ENCODE results near the gene NT5C1A. TPM values are rescaled to one million over a fixed set of nuclear protein-coding genes. Genes with fewer than 3 reads are reported as not detected.

The NT5C1A gene
- total and polyA plus RNA-seq, 2 experiments from 2014 or later, result 1.0 to 5.1 TPM

GRCh38 chr1:39691383-39692151 is 19.7 kb upstream of the NT5C1A start, which contains the start of gene HPCAL4:
Gene HPCAL4 (minus strand): TSS chr1:39691433. CDS start chr1:39684603, 6,830 bp downstream.
- H3K36me3 ChIP-seq (replicated peaks; ENCODE audit: insufficient read depth, low read depth), result no peaks in the 10 kb centered on the region
- H3K79me2 ChIP-seq, result no peaks in the 10 kb centered on the region
- no peak within 1 kb of the TSS for H3K27ac ChIP-seq
- H2AFZ ChIP-seq, result peak within 1 kb of the TSS; percentile 52
- H3K4me1 ChIP-seq (ENCODE audit: insufficient read depth), result peaks cover 13% of the 10 kb centered on the region
- H3K4me3 ChIP-seq, result peak within 1 kb of the TSS; percentile 9
- peak within 1 kb of the TSS; percentile 94 for H3K4me2 ChIP-seq
- H3K9me3 ChIP-seq (ENCODE audit: low read depth), result no peaks in the 10 kb centered on the region
- DNase-seq (ENCODE audit: low spot score), result peak; percentile 94
- WGBS (ENCODE audit: low lambda C conversion rate, missing lambda C conversion rate), result 2% methylated on average over 30 of the region's 47 CpGs
- H4K20me1 ChIP-seq (ENCODE audit: insufficient read depth, poor library complexity, severe bottlenecking), result no peaks in the 10 kb centered on the region
- no peaks in the 10 kb centered on the region for H3K9me2 ChIP-seq (replicated peaks; ENCODE audit: insufficient read depth)
- H3K27me3 ChIP-seq, result peaks cover 79% of the 10 kb centered on the region
- no peak for TF ChIP-seq EZH2phosphoT487 (IDR thresholded peaks at IDR 0.05; ENCODE audit: low read depth, severe bottlenecking, unreplicated experiment)

DNA sequence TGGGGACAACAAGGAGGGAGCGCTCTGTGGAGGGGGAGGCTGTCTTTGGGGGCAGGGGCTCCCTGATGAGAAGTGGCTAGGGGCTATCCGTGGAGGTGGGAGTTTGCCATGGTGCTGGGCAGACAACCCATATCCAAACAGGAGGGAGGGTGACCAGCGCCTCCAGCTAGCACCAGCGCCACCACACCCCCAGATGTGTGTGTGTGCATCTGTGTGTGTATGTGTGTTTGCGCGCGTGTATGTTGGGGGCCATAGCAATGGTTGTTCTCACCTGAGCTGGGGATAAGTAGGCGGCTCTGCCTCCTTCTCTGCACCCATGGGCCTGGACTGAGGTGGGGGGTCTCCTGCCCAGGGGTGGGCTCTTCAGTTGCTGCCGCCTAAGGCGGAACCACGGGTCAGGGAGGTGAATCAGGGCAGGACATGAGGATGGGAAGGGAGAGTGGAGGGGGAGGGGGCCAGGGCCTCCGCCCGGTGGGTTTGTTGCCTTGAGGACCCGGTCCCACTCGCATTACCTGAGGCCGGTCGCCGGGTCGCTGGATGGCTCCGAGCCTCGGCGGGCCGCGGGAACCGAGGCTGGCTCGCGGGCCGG is 19.0 kb upstream of the NT5C1A start:
- 16% methylated on average over 26 of the region's 28 CpGs for WGBS (ENCODE audit: low lambda C conversion rate, missing lambda C conversion rate)
- peaks cover 83% of the 10 kb centered on the region for H3K27me3 ChIP-seq
- no peaks in the 10 kb centered on the region for H3K9me2 ChIP-seq (replicated peaks; ENCODE audit: insufficient read depth)

DNA sequence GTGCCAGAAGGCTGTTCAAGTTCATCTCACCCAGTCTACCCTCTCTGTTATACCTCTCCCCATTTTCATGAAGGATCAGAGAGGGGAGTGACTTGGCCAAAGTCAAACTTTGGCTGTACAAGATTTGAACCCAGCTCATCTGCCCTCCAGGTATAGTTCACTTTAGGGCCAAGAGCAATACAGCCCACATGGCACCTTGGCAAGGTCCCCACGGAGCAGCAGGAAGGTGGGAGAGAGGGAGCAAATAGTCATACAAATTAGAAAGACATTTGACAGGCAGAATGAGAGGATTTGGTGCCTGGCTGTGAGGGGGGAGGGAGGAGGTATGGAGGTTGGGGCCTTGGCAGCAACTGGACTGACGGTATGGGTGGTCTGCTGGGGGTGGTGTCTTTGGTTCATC is 18.3 kb upstream of the NT5C1A start:
- Histone ChIP-seq H2AFZ (no peak overlapping the region), H3K9me3 (ENCODE audit: low read depth) (no peaks in the 10 kb centered on the region), H3K4me3 (no peak overlapping the region), H3K4me1 (ENCODE audit: insufficient read depth) (peaks cover 13% of the 10 kb centered on the region), H3K4me2 (no peak overlapping the region), H3K27me3 (peaks cover 80% of the 10 kb centered on the region), H3K79me2 (no peaks in the 10 kb centered on the region), H3K9me2 (replicated peaks; ENCODE audit: insufficient read depth) (no peaks in the 10 kb centered on the region), H4K20me1 (ENCODE audit: insufficient read depth, poor library complexity, severe bottlenecking) (no peaks in the 10 kb centered on the region), H3K36me3 (replicated peaks; ENCODE audit: insufficient read depth, low read depth) (no peaks in the 10 kb centered on the region), H3K27ac (no peak overlapping the region)
- no peak for TF ChIP-seq EZH2phosphoT487 (IDR thresholded peaks at IDR 0.05; ENCODE audit: low read depth, severe bottlenecking, unreplicated experiment)
- no peak for TF ChIP-seq EZH2 (IDR thresholded peaks at IDR 0.05; ENCODE audit: borderline replicate concordance)
- TF ChIP-seq, protein P1, sequence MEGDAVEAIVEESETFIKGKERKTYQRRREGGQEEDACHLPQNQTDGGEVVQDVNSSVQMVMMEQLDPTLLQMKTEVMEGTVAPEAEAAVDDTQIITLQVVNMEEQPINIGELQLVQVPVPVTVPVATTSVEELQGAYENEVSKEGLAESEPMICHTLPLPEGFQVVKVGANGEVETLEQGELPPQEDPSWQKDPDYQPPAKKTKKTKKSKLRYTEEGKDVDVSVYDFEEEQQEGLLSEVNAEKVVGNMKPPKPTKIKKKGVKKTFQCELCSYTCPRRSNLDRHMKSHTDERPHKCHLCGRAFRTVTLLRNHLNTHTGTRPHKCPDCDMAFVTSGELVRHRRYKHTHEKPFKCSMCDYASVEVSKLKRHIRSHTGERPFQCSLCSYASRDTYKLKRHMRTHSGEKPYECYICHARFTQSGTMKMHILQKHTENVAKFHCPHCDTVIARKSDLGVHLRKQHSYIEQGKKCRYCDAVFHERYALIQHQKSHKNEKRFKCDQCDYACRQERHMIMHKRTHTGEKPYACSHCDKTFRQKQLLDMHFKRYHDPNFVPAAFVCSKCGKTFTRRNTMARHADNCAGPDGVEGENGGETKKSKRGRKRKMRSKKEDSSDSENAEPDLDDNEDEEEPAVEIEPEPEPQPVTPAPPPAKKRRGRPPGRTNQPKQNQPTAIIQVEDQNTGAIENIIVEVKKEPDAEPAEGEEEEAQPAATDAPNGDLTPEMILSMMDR (IDR thresholded peaks at IDR 0.05; ENCODE audit: poor library complexity), result no peak
- no peak for DNase-seq (ENCODE audit: low spot score)
- 42% methylated on average over 2 of the region's 2 CpGs for WGBS (ENCODE audit: low lambda C conversion rate, missing lambda C conversion rate)

More for the DNA sequence above, 19.0 kb upstream of the NT5C1A start:
- H3K79me2 ChIP-seq, result no peaks in the 10 kb centered on the region
- H3K4me3 ChIP-seq, result no peak overlapping the region
- peak overlapping the region; percentile 94 for H3K4me2 ChIP-seq
- H3K27ac ChIP-seq, result no peak overlapping the region
- H3K4me1 ChIP-seq (ENCODE audit: insufficient read depth), result peaks cover 13% of the 10 kb centered on the region
- TF ChIP-seq, protein P1 (IDR thresholded peaks at IDR 0.05; ENCODE audit: poor library complexity), result no peak
- TF ChIP-seq EZH2 (IDR thresholded peaks at IDR 0.05; ENCODE audit: borderline replicate concordance), result no peak
- TF ChIP-seq EZH2phosphoT487 (IDR thresholded peaks at IDR 0.05; ENCODE audit: low read depth, severe bottlenecking, unreplicated experiment), result no peak
- no peak for DNase-seq (ENCODE audit: low spot score)
- H2AFZ ChIP-seq, result no peak overlapping the region
- H3K36me3 ChIP-seq (replicated peaks; ENCODE audit: insufficient read depth, low read depth), result no peaks in the 10 kb centered on the region
- H3K9me3 ChIP-seq (ENCODE audit: low read depth), result no peaks in the 10 kb centered on the region
- H4K20me1 ChIP-seq (ENCODE audit: insufficient read depth, poor library complexity, severe bottlenecking), result no peaks in the 10 kb centered on the region

DNA sequence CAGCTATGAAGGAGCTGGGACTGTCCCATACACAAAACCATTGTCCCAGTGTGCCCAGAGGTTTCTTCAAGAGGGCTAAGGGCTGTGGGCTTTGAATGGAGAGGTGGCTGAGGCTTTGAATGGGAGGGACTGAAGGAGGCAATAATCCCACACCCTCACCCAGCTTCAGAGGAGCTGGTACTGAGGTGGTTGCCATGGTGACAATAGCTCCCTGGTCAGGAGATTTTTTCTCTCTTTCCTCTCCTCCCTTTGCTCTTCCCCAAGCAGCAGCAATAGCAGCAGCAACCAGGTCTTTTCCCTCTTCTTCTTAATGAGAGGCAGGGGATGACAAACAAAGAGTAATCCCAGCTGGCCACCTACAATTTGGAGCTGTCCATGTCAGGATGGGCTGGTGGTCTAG is 17.7 kb upstream of the NT5C1A start:
- no peak overlapping the region for H3K4me2 ChIP-seq
- TF ChIP-seq, protein P1 (IDR thresholded peaks at IDR 0.05; ENCODE audit: poor library complexity), result no peak
- TF ChIP-seq EZH2 (IDR thresholded peaks at IDR 0.05; ENCODE audit: borderline replicate concordance) (no peak), EZH2phosphoT487 (IDR thresholded peaks at IDR 0.05; ENCODE audit: low read depth, severe bottlenecking, unreplicated experiment) (no peak)
- H3K27me3 ChIP-seq, result peaks cover 80% of the 10 kb centered on the region
- H3K9me3 ChIP-seq (ENCODE audit: low read depth), result no peaks in the 10 kb centered on the region
- no peaks in the 10 kb centered on the region for H4K20me1 ChIP-seq (ENCODE audit: insufficient read depth, poor library complexity, severe bottlenecking)
- H3K9me2 ChIP-seq (replicated peaks; ENCODE audit: insufficient read depth), result no peaks in the 10 kb centered on the region
- peaks cover 13% of the 10 kb centered on the region for H3K4me1 ChIP-seq (ENCODE audit: insufficient read depth)
- H3K79me2 ChIP-seq, result no peaks in the 10 kb centered on the region
- H3K27ac ChIP-seq, result no peak overlapping the region
- no peak for DNase-seq (ENCODE audit: low spot score)
- no peaks in the 10 kb centered on the region for H3K36me3 ChIP-seq (replicated peaks; ENCODE audit: insufficient read depth, low read depth)
- H2AFZ ChIP-seq, result no peak overlapping the region
- no peak overlapping the region for H3K4me3 ChIP-seq

All from hepatocyte (in vitro differentiated cells).